ENCODE measurements around the gene S1PR1. TPM values are rescaled to one million over a fixed set of nuclear protein-coding genes. Genes with fewer than 3 reads are reported as not detected.

S1PR1 gene
- total RNA-seq, 1 donor from 2014 or later: 0.26 TPM

GRCh38 chr1:101276818-101277217 is 40.0 kb downstream of the S1PR1 start:
- DNase-seq (ENCODE audit: low read depth): no peak
- Histone ChIP-seq H3K4me3 (ENCODE audit: low read depth, low read length) (no peak overlapping the region), H3K36me3 (ENCODE audit: control insufficient read depth, insufficient read depth, low read length) (no peaks in the 10 kb centered on the region), H3K27me3 (ENCODE audit: control insufficient read depth, insufficient read depth, low read length) (peaks cover 3% of the 10 kb centered on the region)
- FAIRE-seq: no peak
- TF ChIP-seq CTCF (IDR thresholded peaks at IDR 0.05; ENCODE audit: insufficient read depth, low read length, severe bottlenecking): no peak

DNA sequence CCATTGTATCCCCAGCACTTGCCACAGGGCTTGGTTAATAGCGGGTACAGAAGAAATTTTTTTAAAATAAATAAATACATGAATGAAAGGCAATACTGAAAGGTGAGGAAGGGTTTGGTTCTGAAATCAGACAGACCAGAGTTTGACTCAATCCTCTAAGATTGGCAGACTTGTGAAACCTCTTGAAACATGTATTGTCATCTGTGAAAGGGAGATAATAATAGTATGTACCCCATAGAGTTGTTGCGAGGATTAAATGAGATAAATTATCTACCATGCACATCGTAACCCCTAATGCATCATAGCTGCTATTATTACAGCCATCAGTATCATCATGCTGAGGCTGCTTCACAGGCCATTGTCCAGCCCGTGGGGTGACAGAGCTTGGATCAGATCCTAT is 41.4 kb downstream of the S1PR1 start:
- FAIRE-seq (no peak), DNase-seq (ENCODE audit: low read depth) (no peak)
- Histone ChIP-seq H3K4me3 (ENCODE audit: low read depth, low read length) (no peak overlapping the region), H3K27me3 (ENCODE audit: control insufficient read depth, insufficient read depth, low read length) (peaks cover 5% of the 10 kb centered on the region), H3K36me3 (ENCODE audit: control insufficient read depth, insufficient read depth, low read length) (no peaks in the 10 kb centered on the region)
- TF ChIP-seq CTCF (IDR thresholded peaks at IDR 0.05; ENCODE audit: insufficient read depth, low read length, severe bottlenecking): no peak

- Histone ChIP-seq H3K36me3 (ENCODE audit: control insufficient read depth, insufficient read depth, low read length) (no peaks in the 10 kb centered on the region), H3K27me3 (ENCODE audit: control insufficient read depth, insufficient read depth, low read length) (peaks cover 5% of the 10 kb centered on the region), H3K4me3 (ENCODE audit: low read depth, low read length) (no peak overlapping the region)
- FAIRE-seq (no peak), DNase-seq (ENCODE audit: low read depth) (no peak)
- TF ChIP-seq CTCF (IDR thresholded peaks at IDR 0.05; ENCODE audit: insufficient read depth, low read length, severe bottlenecking): no peak
These were observed 42.0 kb downstream of the S1PR1 start for GRCh38 chr1:101278845-101279244.

GRCh38 chr1:101280049-101280592 is 43.3 kb downstream of the S1PR1 start:
- Histone ChIP-seq H3K4me3 (ENCODE audit: low read depth, low read length) (no peak overlapping the region), H3K36me3 (ENCODE audit: control insufficient read depth, insufficient read depth, low read length) (no peaks in the 10 kb centered on the region), H3K27me3 (ENCODE audit: control insufficient read depth, insufficient read depth, low read length) (peaks cover 5% of the 10 kb centered on the region)
- TF ChIP-seq CTCF (IDR thresholded peaks at IDR 0.05; ENCODE audit: insufficient read depth, low read length, severe bottlenecking): no peak
- FAIRE-seq (no peak), DNase-seq (ENCODE audit: low read depth) (no peak)

DNA sequence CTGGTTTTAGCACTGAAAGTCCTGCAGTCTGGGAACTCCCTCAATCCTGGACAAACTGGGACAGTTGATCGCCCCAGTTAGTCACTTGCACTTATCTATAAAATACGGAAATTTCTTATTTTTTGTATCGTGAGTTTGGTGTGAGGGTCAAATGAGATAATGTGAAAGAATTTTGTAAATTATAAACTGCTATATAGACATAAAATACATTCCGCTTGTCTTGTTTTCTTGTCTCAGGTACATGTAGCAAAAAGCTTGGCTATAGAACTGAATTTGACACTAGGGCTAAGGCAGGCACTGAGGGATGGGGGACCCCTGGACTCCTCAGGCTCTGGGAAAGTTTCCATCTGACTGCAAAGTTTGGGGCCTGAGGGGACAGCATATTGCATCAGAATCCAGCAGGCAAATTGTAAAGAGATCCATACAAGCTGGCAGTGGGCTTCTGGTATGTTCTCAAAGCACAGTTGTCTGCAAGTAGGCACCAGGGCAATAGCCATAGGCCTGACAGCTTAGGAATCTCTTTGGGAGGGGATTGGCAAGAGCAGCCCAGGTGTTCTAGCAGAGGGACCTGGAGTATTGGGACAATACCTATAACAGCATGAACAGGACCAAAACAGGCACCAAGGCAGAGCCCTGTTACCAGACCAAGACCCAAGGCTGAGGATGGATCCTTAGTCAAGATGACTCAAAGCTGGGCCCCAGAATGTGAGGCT is 44.3 kb downstream of the S1PR1 start:
- no peak for TF ChIP-seq CTCF (IDR thresholded peaks at IDR 0.05; ENCODE audit: insufficient read depth, low read length, severe bottlenecking)

More for the DNA sequence above, 44.3 kb downstream of the S1PR1 start:
- Histone ChIP-seq H3K27me3 (ENCODE audit: control insufficient read depth, insufficient read depth, low read length) (peaks cover 5% of the 10 kb centered on the region), H3K4me3 (ENCODE audit: low read depth, low read length) (no peak overlapping the region), H3K36me3 (ENCODE audit: control insufficient read depth, insufficient read depth, low read length) (no peaks in the 10 kb centered on the region)
- FAIRE-seq (no peak), DNase-seq (ENCODE audit: low read depth) (no peak)
